ENCODE measurements around the gene COL5A1. TPM values are rescaled to one million over a fixed set of nuclear protein-coding genes. Genes with fewer than 3 reads are reported as not detected.

COL5A1 gene
- total RNA-seq, 4 donors from 2014 or later, result 7.1 to 69.3 (median 16.1) TPM

DNA sequence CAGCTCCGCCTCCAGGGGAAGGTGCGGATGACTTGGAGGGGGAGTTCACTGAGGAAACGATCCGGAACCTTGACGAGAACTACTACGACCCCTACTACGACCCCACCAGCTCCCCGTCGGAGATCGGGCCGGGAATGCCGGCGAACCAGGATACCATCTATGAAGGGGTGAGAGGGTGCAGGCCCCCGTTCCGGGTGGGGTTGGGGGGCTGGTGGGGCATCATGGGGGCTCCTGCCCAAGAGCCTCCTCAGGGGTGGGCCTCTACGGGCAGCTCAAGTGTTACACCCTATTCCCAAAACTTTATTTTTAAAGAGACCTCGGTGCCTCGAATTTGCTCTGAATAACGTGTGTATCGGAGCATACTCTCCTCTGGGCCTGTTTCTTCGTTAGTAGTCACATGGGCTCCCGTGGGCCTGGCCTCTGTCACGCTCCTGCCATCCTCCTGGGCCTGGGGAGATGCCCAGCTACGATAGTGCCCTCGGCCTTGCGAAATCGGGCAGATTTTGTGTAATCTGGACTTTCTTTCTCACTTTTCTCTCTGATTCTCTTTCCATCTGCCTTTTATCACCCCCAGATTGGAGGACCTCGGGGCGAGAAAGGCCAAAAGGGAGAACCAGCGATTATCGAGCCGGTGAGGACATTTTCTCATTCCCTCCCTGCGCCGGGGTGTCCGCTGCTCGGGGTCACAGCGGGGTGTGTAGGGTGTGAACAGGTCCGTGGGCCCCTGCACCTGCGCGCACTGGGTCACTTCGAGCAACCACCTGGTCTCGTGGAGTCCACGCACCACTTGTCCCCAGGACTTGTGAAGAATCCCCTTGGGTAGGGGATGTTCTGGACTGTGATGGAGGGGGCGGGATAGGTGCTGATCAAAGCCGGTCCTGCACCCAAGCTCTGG lies 90.1 kb downstream of the COL5A1 start:
- intact Hi-C loops (cut with DNase I; ENCODE audit: low total_unique reads) (no loop called here), in situ Hi-C loops (cut with MboI; ENCODE audit: low pct_ligation_motif_present in 1 of 4, low pct_unique_long_range_greater_than_20kb in 1 of 4, low sequenced_read_pairs in 3 of 4) (loop anchor here in 1 of 4 donors (25.0 kb wide), 1 partner anchor 569 kb away; the partner anchor contains the start of gene RNU6ATAC)
- Histone ChIP-seq H3K4me3 (no peak overlapping the region), H3K36me3 (no peaks in the 10 kb centered on the region), H3K27ac (peak overlapping the region; percentile 46 to 83 (median 76)), H3K9me3 (no peaks in the 10 kb centered on the region), H3K27me3 (no peaks in the 10 kb centered on the region), H3K4me1 (peaks cover 26 to 41% (median 37%) of the 10 kb centered on the region in 4 donors)
- TF ChIP-seq POLR2A (IDR thresholded peaks at IDR 0.05) (no peak), EP300 (IDR thresholded peaks at IDR 0.05; ENCODE audit: low read depth) (no peak), POLR2AphosphoS5 (IDR thresholded peaks at IDR 0.05) (no peak)
- TF ChIP-seq, protein P1, sequence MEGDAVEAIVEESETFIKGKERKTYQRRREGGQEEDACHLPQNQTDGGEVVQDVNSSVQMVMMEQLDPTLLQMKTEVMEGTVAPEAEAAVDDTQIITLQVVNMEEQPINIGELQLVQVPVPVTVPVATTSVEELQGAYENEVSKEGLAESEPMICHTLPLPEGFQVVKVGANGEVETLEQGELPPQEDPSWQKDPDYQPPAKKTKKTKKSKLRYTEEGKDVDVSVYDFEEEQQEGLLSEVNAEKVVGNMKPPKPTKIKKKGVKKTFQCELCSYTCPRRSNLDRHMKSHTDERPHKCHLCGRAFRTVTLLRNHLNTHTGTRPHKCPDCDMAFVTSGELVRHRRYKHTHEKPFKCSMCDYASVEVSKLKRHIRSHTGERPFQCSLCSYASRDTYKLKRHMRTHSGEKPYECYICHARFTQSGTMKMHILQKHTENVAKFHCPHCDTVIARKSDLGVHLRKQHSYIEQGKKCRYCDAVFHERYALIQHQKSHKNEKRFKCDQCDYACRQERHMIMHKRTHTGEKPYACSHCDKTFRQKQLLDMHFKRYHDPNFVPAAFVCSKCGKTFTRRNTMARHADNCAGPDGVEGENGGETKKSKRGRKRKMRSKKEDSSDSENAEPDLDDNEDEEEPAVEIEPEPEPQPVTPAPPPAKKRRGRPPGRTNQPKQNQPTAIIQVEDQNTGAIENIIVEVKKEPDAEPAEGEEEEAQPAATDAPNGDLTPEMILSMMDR (IDR thresholded peaks at IDR 0.05), result no peak
- no peak for DNase-seq
- 86 to 88% methylated on average over 13 to 45 of the region's 45 CpGs for WGBS, 2 donors (ENCODE audit: low coverage in 1 of 2)

GRCh38 chr9:134732392-134733110 lies 90.9 kb downstream of the COL5A1 start:
- Histone ChIP-seq H3K4me3 (no peak overlapping the region), H3K9me3 (no peaks in the 10 kb centered on the region), H3K27ac (peak overlapping the region; percentile 71 to 83 (median 76)), H3K4me1 (peaks cover 26 to 41% (median 37%) of the 10 kb centered on the region in 4 donors), H3K27me3 (no peaks in the 10 kb centered on the region), H3K36me3 (no peaks in the 10 kb centered on the region)
- TF ChIP-seq EP300 (IDR thresholded peaks at IDR 0.05; ENCODE audit: low read depth), result peak; percentile 34
- TF ChIP-seq, protein P1 (IDR thresholded peaks at IDR 0.05), result no peak
- peak; percentile 62 to 74 (median 69) for TF ChIP-seq POLR2AphosphoS5 (IDR thresholded peaks at IDR 0.05)
- no peak for TF ChIP-seq POLR2A (IDR thresholded peaks at IDR 0.05)
- no peak for DNase-seq
- 49 to 69% methylated on average over 9 to 21 of the region's 26 CpGs for WGBS, 2 donors (ENCODE audit: low coverage in 1 of 2)
- in situ Hi-C loops (cut with MboI; ENCODE audit: low pct_ligation_motif_present in 1 of 4, low pct_unique_long_range_greater_than_20kb in 1 of 4, low sequenced_read_pairs in 3 of 4) (loop anchor here in 1 of 4 donors (25.0 kb wide), 1 partner anchor 570 kb away; the partner anchor contains the start of gene RNU6ATAC), intact Hi-C loops (cut with DNase I; ENCODE audit: low total_unique reads) (no loop called here)

DNA sequence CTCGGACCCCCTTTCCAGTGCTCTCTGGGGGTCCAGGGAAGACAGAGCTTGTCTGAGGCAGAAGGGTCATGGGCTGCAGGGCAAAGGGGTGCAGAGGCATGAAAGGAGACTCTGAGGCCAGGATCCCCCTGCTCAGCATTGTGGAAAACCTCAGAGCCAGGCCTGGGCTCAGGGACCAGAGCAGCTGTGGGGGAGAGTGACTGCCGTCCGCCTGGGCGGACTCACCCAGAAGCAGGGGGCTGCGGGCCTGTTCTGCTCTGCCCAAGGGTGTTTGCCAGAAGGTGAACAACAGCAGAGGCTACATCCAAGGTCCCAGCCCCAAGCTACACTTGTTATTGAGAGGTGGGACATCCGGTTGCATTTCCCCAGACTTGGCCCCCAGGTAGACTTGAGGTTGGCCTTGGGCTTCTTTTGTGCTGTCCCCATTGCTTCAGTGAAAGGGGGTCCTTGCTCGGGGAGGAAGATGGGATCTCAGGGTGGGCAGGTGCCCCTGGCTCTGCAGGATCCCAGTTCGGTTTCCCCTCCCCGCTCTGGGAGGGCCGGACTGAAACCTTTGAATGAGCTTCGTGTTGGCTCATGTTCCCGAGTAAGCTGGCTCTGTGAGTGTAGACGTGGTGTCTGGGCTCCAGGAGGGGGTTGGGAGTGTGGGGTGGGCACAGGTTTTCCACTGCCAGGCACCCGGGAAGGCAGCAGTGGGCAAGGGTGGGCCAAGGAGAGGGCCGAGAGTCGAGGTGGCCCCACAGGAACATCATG lies 92.1 kb downstream of the COL5A1 start:
- DNase-seq, result no peak
- intact Hi-C loops (cut with DNase I; ENCODE audit: low total_unique reads) (no loop called here), in situ Hi-C loops (cut with MboI; ENCODE audit: low pct_ligation_motif_present in 1 of 4, low pct_unique_long_range_greater_than_20kb in 1 of 4, low sequenced_read_pairs in 3 of 4) (loop anchor here in 1 of 4 donors (25.0 kb wide), 1 partner anchor 571 kb away; the partner anchor contains the start of gene RNU6ATAC)
- no peaks in the 10 kb centered on the region for H3K27me3 ChIP-seq
- H3K36me3 ChIP-seq, result no peaks in the 10 kb centered on the region
- H3K27ac ChIP-seq, result peak overlapping the region; percentile 71 to 83 (median 76)
- H3K4me3 ChIP-seq, result no peak overlapping the region
- no peaks in the 10 kb centered on the region for H3K9me3 ChIP-seq
- no peak for TF ChIP-seq POLR2A (IDR thresholded peaks at IDR 0.05)
- TF ChIP-seq EP300 (IDR thresholded peaks at IDR 0.05; ENCODE audit: low read depth), result no peak
- no peak for TF ChIP-seq POLR2AphosphoS5 (IDR thresholded peaks at IDR 0.05)
- TF ChIP-seq, protein P1 (IDR thresholded peaks at IDR 0.05), result no peak
- H3K4me1 ChIP-seq, result peaks cover 26 to 41% (median 37%) of the 10 kb centered on the region in 4 donors
- 70% methylated on average over 15 of the region's 16 CpGs; no CpG with 5 or more reads in 1 of the 2 donors for WGBS, 2 donors (ENCODE audit: low coverage in 1 of 2)
